GM23248 (cell line): ENCODE results near the gene DUS4L. TPM values are rescaled to one million over a fixed set of nuclear protein-coding genes. Genes with fewer than 3 reads are reported as not detected.

Source experiments
- DNase-seq: peaks from one replicate; pipeline ENCODE4 v3.0.0-alpha.2; 2015
- H2AFZ ChIP-seq: fragments of 200-600 bp; sonication (generic); 2 replicates; pipeline ENCODE4 v1.6.1; 2016; ENCODE audit warnings: antibody characterized with exemption
- H3F3A ChIP-seq: fragments of 200-600 bp; sonication (generic); 2 replicates; pipeline ENCODE4 v1.6.1; 2016; ENCODE audit warnings: mild to moderate bottlenecking, antibody characterized with exemption, mixed run types; ENCODE audit not compliant: insufficient read depth
- H3K27ac ChIP-seq: fragments of 200-600 bp; sonication (generic); 2 replicates; pipeline ENCODE4 v1.5.1; 2016; ENCODE audit warnings: mild to moderate bottlenecking
- H3K27me3 ChIP-seq: fragments of 200-600 bp; sonication (generic); replicated peaks from 2 replicates; pipeline ENCODE4 v1.6.1; 2016; ENCODE audit warnings: mild to moderate bottlenecking; ENCODE audit not compliant: insufficient read depth
- H3K36me3 ChIP-seq: fragments of 200-600 bp; sonication (generic); 2 replicates; pipeline ENCODE4 v1.6.1; 2016; ENCODE audit warnings: low read depth, mild to moderate bottlenecking
- H3K4me1 ChIP-seq: fragments of 200-600 bp; sonication (generic); 2 replicates; pipeline ENCODE4 v1.6.1; 2016; ENCODE audit warnings: mild to moderate bottlenecking; ENCODE audit not compliant: insufficient read depth
- H3K4me2 ChIP-seq: fragments of 200-600 bp; sonication (generic); one replicate; pipeline ENCODE4 v1.6.1; 2016; ENCODE audit warnings: mild to moderate bottlenecking; ENCODE audit not compliant: unreplicated experiment
- H3K4me3 ChIP-seq: fragments of 200-600 bp; sonication (generic); 2 replicates; pipeline ENCODE4 v1.5.1; 2016; ENCODE audit warnings: mild to moderate bottlenecking
- H3K79me2 ChIP-seq: fragments of 200-600 bp; sonication (generic); 2 replicates; pipeline ENCODE4 v1.6.1; 2016; ENCODE audit warnings: mild to moderate bottlenecking; ENCODE audit not compliant: insufficient read depth
- H3K9ac ChIP-seq: fragments of 200-600 bp; sonication (generic); 2 replicates; pipeline ENCODE4 v1.6.1; 2016; ENCODE audit warnings: mild to moderate bottlenecking
- H3K9me2 ChIP-seq: fragments of 200-600 bp; sonication (generic); 2 replicates; pipeline ENCODE4 v1.6.1; 2016; ENCODE audit warnings: mixed run types, mild to moderate bottlenecking, moderate library complexity; ENCODE audit not compliant: insufficient read depth
- H3K9me3 ChIP-seq: fragments of 200-600 bp; sonication (generic); one replicate; pipeline ENCODE4 v1.6.1; 2017; ENCODE audit warnings: low read depth
- H4K20me1 ChIP-seq: fragments of 200-600 bp; sonication (generic); 2 replicates; pipeline ENCODE4 v1.6.0; 2016; ENCODE audit not compliant: insufficient read depth
- EZH2 ChIP-seq: fragments of 200-600 bp; sonication (generic); IDR thresholded peaks from 2 replicates; pipeline ENCODE4 v1.6.1; 2018; ENCODE audit warnings: antibody characterized with exemption, mild to moderate bottlenecking; ENCODE audit not compliant: insufficient read depth, poor library complexity, severe bottlenecking
- EZH2phosphoT487 ChIP-seq: fragments of 200-600 bp; sonication (generic); IDR thresholded peaks from 2 replicates; pipeline ENCODE4 v1.6.1; 2018; ENCODE audit warnings: antibody characterized with exemption, moderate library complexity, mild to moderate bottlenecking, low read depth; ENCODE audit not compliant: insufficient read depth
- WGBS, 2 experiments: methylation state at CpG; one replicate each; pipeline ENCODE4 v1.1.6; 2015 to 2017; ENCODE audit warnings: low lambda C conversion rate in 2 of 2, low coverage in 1 of 2; ENCODE audit errors: missing lambda C conversion rate in 2 of 2; 5-methylcytosine and 5-hydroxymethylcytosine counted together
- in situ Hi-C: fragments of 300-500 bp; cut with MboI; formaldehyde crosslinking; loops from 2 replicates; pipeline ENCODE4 v1.15.0; 2020
- polyA plus RNA-seq: library from polyadenylated mRNA; unstranded; fragments of >200 nt; fragmentation: Nextera tagmentation; extraction: Ambion mirVana; gene quantifications from 2 replicates; pipeline ENCODE4 v1.2.1, GENCODE V29; 2016
- total RNA-seq: library from RNA; depleted of rRNA; stranded (reverse); fragments of >200 nt; shearing (Covaris generic); gene quantifications from 2 replicates; pipeline ENCODE4 v1.2.3, GENCODE V29; 2014

DUS4L gene
- total and polyA plus RNA-seq, 2 experiments from 2014 or later: 4.2 to 7.6 TPM

GRCh38 chr7:107592361-107593024, 28.7 kb downstream of the DUS4L start:
- peak overlapping the region; percentile 24; the same call in 1 of the 2 replicates for H3K4me3 ChIP-seq
- no peaks in the 10 kb centered on the region for H3K27me3 ChIP-seq
- H3K4me2 ChIP-seq: peak overlapping the region; percentile 16
- H3K36me3 ChIP-seq: peaks cover 6% of the 10 kb centered on the region
- H3K9me3 ChIP-seq: no peaks in the 10 kb centered on the region
- no peaks in the 10 kb centered on the region for H4K20me1 ChIP-seq
- H3K9me2 ChIP-seq: no peaks in the 10 kb centered on the region
- 0 out of 2 replicates have a peak, but pooled peaks have one; percentile 16 for TF ChIP-seq EZH2phosphoT487
- TF ChIP-seq EZH2: no peak
- in situ Hi-C loops: no loop called here
- peaks cover 61% of the 10 kb centered on the region for H3F3A ChIP-seq
- H3K4me1 ChIP-seq: peaks cover 47% of the 10 kb centered on the region
- no peak overlapping the region for H2AFZ ChIP-seq
- WGBS, 2 experiments: 20 to 21% methylated on average over 5 of the region's 5 CpGs
- H3K79me2 ChIP-seq: peaks cover 15% of the 10 kb centered on the region
- peak; percentile 90 for DNase-seq
- H3K27ac ChIP-seq: peak overlapping the region; percentile 76
- no peak overlapping the region for H3K9ac ChIP-seq

- in situ Hi-C loops: no loop called here
- 94 to 100% methylated on average over 1 of the region's 1 CpG for WGBS, 2 experiments
- H3K9me2 ChIP-seq: no peaks in the 10 kb centered on the region
- H3K79me2 ChIP-seq: peaks cover 10% of the 10 kb centered on the region; the same call in 1 of the 2 replicates
- H3K9me3 ChIP-seq: no peaks in the 10 kb centered on the region
- peaks cover 47% of the 10 kb centered on the region for H3K4me1 ChIP-seq
- H2AFZ ChIP-seq: no peak overlapping the region
- DNase-seq: peak; percentile 25
- H3K4me3 ChIP-seq: peak overlapping the region; percentile 24; the same call in 1 of the 2 replicates
- no peak overlapping the region for H3K9ac ChIP-seq
- H4K20me1 ChIP-seq: no peaks in the 10 kb centered on the region
- TF ChIP-seq EZH2phosphoT487: no peak
- TF ChIP-seq EZH2: no peak
- peaks cover 10% of the 10 kb centered on the region; the same call in 1 of the 2 replicates for H3K36me3 ChIP-seq
- H3K27me3 ChIP-seq: no peaks in the 10 kb centered on the region
- H3F3A ChIP-seq: peaks cover 61% of the 10 kb centered on the region
- H3K27ac ChIP-seq: peak overlapping the region; percentile 76
- peak overlapping the region; percentile 16 for H3K4me2 ChIP-seq
Observed at GRCh38 chr7:107593025-107593410, 29.2 kb downstream of the DUS4L start.

- H3K4me2 ChIP-seq: peak overlapping the region; percentile 57
- H3K9me2 ChIP-seq: no peaks in the 10 kb centered on the region
- no peak overlapping the region for H2AFZ ChIP-seq
- H4K20me1 ChIP-seq: no peaks in the 10 kb centered on the region
- H3K36me3 ChIP-seq: peaks cover 18% of the 10 kb centered on the region
- H3F3A ChIP-seq: peaks cover 60% of the 10 kb centered on the region
- peaks cover 47% of the 10 kb centered on the region for H3K4me1 ChIP-seq
- H3K4me3 ChIP-seq: peak overlapping the region; percentile 21
- TF ChIP-seq EZH2phosphoT487 (peak; percentile 66; the same call in 1 of the 2 replicates), EZH2 (no peak)
- H3K27ac ChIP-seq: peak overlapping the region; percentile 75
- DNase-seq: peak; percentile 96
- no peaks in the 10 kb centered on the region for H3K27me3 ChIP-seq
- H3K9ac ChIP-seq: 0 out of 2 replicates have a peak overlapping the region, but pooled peaks have one; percentile 16
- in situ Hi-C loops: no loop called here
- H3K9me3 ChIP-seq: no peaks in the 10 kb centered on the region
- 0 out of 2 replicates have a peak, but pooled peaks cover 3% of the 10 kb centered on the region for H3K79me2 ChIP-seq
- WGBS, 2 experiments: 0 to 3% methylated on average over 4 of the region's 4 CpGs
Observed at GRCh38 chr7:107594961-107595737, 31.4 kb downstream of the DUS4L start.

GRCh38 chr7:107596881-107597581, 33.3 kb downstream of the DUS4L start:
- no peak overlapping the region for H3K4me3 ChIP-seq
- H3K79me2 ChIP-seq: no peaks in the 10 kb centered on the region
- no peak overlapping the region for H3K9ac ChIP-seq
- no peaks in the 10 kb centered on the region for H3K9me3 ChIP-seq
- TF ChIP-seq EZH2 (no peak), EZH2phosphoT487 (no peak)
- no peak overlapping the region for H2AFZ ChIP-seq
- no peak overlapping the region for H3K4me2 ChIP-seq
- H3K36me3 ChIP-seq: peaks cover 37% of the 10 kb centered on the region
- peaks cover 42% of the 10 kb centered on the region for H3F3A ChIP-seq
- 93% methylated on average over 5 of the region's 5 CpGs for WGBS, 2 experiments
- H3K4me1 ChIP-seq: peaks cover 38% of the 10 kb centered on the region
- H3K27me3 ChIP-seq: no peaks in the 10 kb centered on the region
- H3K9me2 ChIP-seq: no peaks in the 10 kb centered on the region
- no peak for DNase-seq
- no peaks in the 10 kb centered on the region for H4K20me1 ChIP-seq
- in situ Hi-C loops: no loop called here
- no peak overlapping the region for H3K27ac ChIP-seq
